Measurements from ENCODE around the gene HPS5. TPM values are rescaled to one million over a fixed set of nuclear protein-coding genes. Genes with fewer than 3 reads are reported as not detected.
"Not testable (repeated sequence)": the region's sequence is repeated elsewhere in the genome, so short reads cannot be mapped to it uniquely, and the experiment has no call there.

HPS5 gene
- 10 to 100 TPM in 2 of 3 donors, 1 to 10 TPM in 1; 3.8 to 11.0 (median 10.2) TPM for polyA plus RNA-seq

- peak within 1 kb of the TSS; percentile 91 for H3K27ac ChIP-seq (ENCODE audit: low read depth, low read length)
- 0% methylated on average over 60 to 61 of the region's 61 CpGs for WGBS, 3 donors
These were observed at the start of gene HPS5, which contains the start of gene GTF2H1 for GRCh38 chr11:18321969-18322711. HPS5 (minus strand) TSS chr11:18322140; CDS start chr11:18317858, 4,282 bp downstream. GTF2H1 (plus strand) TSS chr11:18322567; CDS start chr11:18333075, 10,508 bp downstream.

- H3K27ac ChIP-seq (ENCODE audit: low read depth, low read length) = no peak overlapping the region
- WGBS, 3 donors = 82 to 92% (median 91%) methylated on average over 2 of the region's 2 CpGs
These were observed 49.3 kb upstream of the HPS5 start for GRCh38 chr11:18371279-18371678.

- 58 to 78% (median 64%) methylated on average over 2 of the region's 2 CpGs for WGBS, 3 donors
- H3K27ac ChIP-seq (ENCODE audit: low read depth, low read length) = no peak overlapping the region
These were observed 47.5 kb upstream of the HPS5 start for GRCh38 chr11:18369398-18369797.

- H3K27ac ChIP-seq (ENCODE audit: low read depth, low read length) = no peak overlapping the region
These were observed 46.3 kb upstream of the HPS5 start for GRCh38 chr11:18368221-18368620.

GRCh38 chr11:18367431-18367830 lies 45.5 kb upstream of the HPS5 start:
- 98 to 100% (median 99%) methylated on average over 3 of the region's 3 CpGs for WGBS, 3 donors
- H3K27ac ChIP-seq (ENCODE audit: low read depth, low read length) = no peak overlapping the region

More at GRCh38 chr11:18368221-18368620, 46.3 kb upstream of the HPS5 start:
- WGBS, 3 donors = 65 to 70% (median 69%) methylated on average over 2 of the region's 2 CpGs

- WGBS, 3 donors = 57 to 94% (median 72%) methylated on average over 4 of the region's 4 CpGs
- no peak overlapping the region for H3K27ac ChIP-seq (ENCODE audit: low read depth, low read length)
These were observed 44.3 kb upstream of the HPS5 start for GRCh38 chr11:18366286-18366685.

GRCh38 chr11:18365741-18366140 lies 43.8 kb upstream of the HPS5 start:
- no peak overlapping the region for H3K27ac ChIP-seq (ENCODE audit: low read depth, low read length)
- WGBS, 3 donors = 81 to 89% (median 88%) methylated on average over 4 of the region's 4 CpGs

- 92 to 94% (median 93%) methylated on average over 4 of the region's 4 CpGs for WGBS, 3 donors
- H3K27ac ChIP-seq (ENCODE audit: low read depth, low read length) = no peak overlapping the region
These were observed 42.6 kb upstream of the HPS5 start for GRCh38 chr11:18364495-18365073.

- 96% methylated on average over 5 of the region's 5 CpGs for WGBS, 3 donors
These were observed 39.2 kb upstream of the HPS5 start for GRCh38 chr11:18361154-18361553.

GRCh38 chr11:18358646-18359045 lies 36.7 kb upstream of the HPS5 start:
- WGBS, 3 donors = 82 to 94% (median 93%) methylated on average over 4 of the region's 4 CpGs
- no peak overlapping the region for H3K27ac ChIP-seq (ENCODE audit: low read depth, low read length)

More at GRCh38 chr11:18361154-18361553, 39.2 kb upstream of the HPS5 start:
- H3K27ac ChIP-seq (ENCODE audit: low read depth, low read length) = no peak overlapping the region

- H3K27ac ChIP-seq (ENCODE audit: low read depth, low read length) = no peak overlapping the region
- WGBS, 3 donors = 89 to 95% (median 89%) methylated on average over 3 of the region's 3 CpGs
These were observed 30.6 kb upstream of the HPS5 start for GRCh38 chr11:18352581-18352980.

GRCh38 chr11:18347471-18348125 lies 25.7 kb upstream of the HPS5 start:
- H3K27ac ChIP-seq (ENCODE audit: low read depth, low read length) = no peak overlapping the region
- 82 to 90% (median 86%) methylated on average over 5 of the region's 5 CpGs for WGBS, 3 donors

- 92 to 93% (median 93%) methylated on average over 3 of the region's 3 CpGs for WGBS, 3 donors
- no peak overlapping the region for H3K27ac ChIP-seq (ENCODE audit: low read depth, low read length)
These were observed 11.0 kb upstream of the HPS5 start for GRCh38 chr11:18332891-18333290.

GRCh38 chr11:18332302-18332701 lies 10.4 kb upstream of the HPS5 start:
- H3K27ac ChIP-seq (ENCODE audit: low read depth, low read length) = no peak overlapping the region
- WGBS, 3 donors = 68 to 79% (median 73%) methylated on average over 1 of the region's 1 CpG

GRCh38 chr11:18330921-18331320 lies 9.0 kb upstream of the HPS5 start:
- 95 to 98% (median 95%) methylated on average over 6 of the region's 6 CpGs for WGBS, 3 donors

GRCh38 chr11:18329196-18329870 lies 7.4 kb upstream of the HPS5 start:
- 70 to 78% (median 71%) methylated on average over 5 of the region's 5 CpGs for WGBS, 3 donors
- no peak overlapping the region for H3K27ac ChIP-seq (ENCODE audit: low read depth, low read length)

More at GRCh38 chr11:18330921-18331320, 9.0 kb upstream of the HPS5 start:
- no peak overlapping the region for H3K27ac ChIP-seq (ENCODE audit: low read depth, low read length)

- H3K27ac ChIP-seq (ENCODE audit: low read depth, low read length) = no peak overlapping the region
- WGBS, 3 donors = 48 to 71% (median 65%) methylated on average over 1 of the region's 1 CpG
These were observed 2.4 kb upstream of the HPS5 start for GRCh38 chr11:18324381-18324780.

- H3K27ac ChIP-seq (ENCODE audit: low read depth, low read length) = not testable (repeated sequence)
- 93 to 94% (median 93%) methylated on average over 10 to 11 of the region's 11 CpGs for WGBS, 3 donors
These were observed 1.9 kb upstream of the HPS5 start for GRCh38 chr11:18323881-18324280.
